D721Med (cell line): ENCODE data around the gene PFKP.
A peak's percentile ranks its signal among the peaks of the same experiment; 100 is the strongest.

Source experiments
- DNase-seq: peaks from one replicate; pipeline ENCODE4 v3.0.0; 2011; ENCODE audit warnings: low spot score; ENCODE audit not compliant: insufficient read length
- FAIRE-seq: peaks from 2 replicates; lab custom pipeline; 2011; peaks lifted over from hg19 to GRCh38; lab: Jason Lieb, UNC
- TF ChIP-seq, protein P1 (sequence below): IDR thresholded peaks from 2 replicates; pipeline ENCODE4 v1.5.1; 2012; ENCODE audit warnings: mild to moderate bottlenecking, control low read depth; ENCODE audit not compliant: insufficient read depth; ENCODE audit errors: missing control alignments

The PFKP gene

GRCh38 chr10:3037182-3037581, 30.2 kb upstream of the PFKP start:
- DNase-seq = no peak
- TF ChIP-seq, protein P1, sequence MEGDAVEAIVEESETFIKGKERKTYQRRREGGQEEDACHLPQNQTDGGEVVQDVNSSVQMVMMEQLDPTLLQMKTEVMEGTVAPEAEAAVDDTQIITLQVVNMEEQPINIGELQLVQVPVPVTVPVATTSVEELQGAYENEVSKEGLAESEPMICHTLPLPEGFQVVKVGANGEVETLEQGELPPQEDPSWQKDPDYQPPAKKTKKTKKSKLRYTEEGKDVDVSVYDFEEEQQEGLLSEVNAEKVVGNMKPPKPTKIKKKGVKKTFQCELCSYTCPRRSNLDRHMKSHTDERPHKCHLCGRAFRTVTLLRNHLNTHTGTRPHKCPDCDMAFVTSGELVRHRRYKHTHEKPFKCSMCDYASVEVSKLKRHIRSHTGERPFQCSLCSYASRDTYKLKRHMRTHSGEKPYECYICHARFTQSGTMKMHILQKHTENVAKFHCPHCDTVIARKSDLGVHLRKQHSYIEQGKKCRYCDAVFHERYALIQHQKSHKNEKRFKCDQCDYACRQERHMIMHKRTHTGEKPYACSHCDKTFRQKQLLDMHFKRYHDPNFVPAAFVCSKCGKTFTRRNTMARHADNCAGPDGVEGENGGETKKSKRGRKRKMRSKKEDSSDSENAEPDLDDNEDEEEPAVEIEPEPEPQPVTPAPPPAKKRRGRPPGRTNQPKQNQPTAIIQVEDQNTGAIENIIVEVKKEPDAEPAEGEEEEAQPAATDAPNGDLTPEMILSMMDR = no peak
- FAIRE-seq = no peak

DNA sequence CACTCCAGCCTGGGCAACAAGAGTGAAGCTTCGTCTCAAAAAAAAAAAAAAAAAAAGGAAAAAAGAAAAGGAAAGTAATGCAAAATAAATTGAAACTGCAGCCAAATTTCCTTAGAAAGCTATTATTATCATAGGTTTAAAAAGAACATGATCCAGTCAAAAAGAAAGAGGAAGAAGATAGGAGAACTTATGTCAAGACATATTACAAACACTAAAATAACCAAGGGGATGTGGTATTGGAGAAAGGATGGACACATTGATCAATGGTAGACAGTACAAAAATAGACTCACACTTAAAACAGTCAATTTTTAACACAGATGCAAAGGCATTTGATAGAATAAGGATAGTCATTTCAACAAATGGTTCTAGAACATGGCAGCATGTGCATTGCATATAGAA, 27.3 kb upstream of the PFKP start:
- FAIRE-seq (no peak), DNase-seq (no peak)
- TF ChIP-seq, protein P1 = no peak

DNA sequence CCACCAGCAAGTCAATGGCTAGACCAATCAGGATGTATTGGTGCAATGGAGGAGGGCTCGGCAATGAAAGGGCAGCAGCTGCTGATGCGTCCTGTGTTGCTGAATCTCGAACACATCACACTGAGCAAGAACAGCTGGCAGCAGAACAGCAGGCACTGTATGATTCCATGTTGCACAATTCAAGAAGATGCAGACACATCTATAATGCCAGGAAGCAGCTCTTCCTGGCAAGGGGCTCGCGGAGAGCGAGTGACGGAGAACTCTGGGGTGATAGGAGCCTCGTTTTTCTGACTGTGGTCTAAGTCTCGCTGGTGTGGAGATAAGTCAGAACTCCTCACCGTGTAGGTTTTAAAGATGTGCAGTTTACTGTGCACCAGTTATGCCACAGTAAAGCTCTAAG, 24.8 kb upstream of the PFKP start:
- DNase-seq (no peak), FAIRE-seq (no peak)
- TF ChIP-seq, protein P1 = no peak

DNA sequence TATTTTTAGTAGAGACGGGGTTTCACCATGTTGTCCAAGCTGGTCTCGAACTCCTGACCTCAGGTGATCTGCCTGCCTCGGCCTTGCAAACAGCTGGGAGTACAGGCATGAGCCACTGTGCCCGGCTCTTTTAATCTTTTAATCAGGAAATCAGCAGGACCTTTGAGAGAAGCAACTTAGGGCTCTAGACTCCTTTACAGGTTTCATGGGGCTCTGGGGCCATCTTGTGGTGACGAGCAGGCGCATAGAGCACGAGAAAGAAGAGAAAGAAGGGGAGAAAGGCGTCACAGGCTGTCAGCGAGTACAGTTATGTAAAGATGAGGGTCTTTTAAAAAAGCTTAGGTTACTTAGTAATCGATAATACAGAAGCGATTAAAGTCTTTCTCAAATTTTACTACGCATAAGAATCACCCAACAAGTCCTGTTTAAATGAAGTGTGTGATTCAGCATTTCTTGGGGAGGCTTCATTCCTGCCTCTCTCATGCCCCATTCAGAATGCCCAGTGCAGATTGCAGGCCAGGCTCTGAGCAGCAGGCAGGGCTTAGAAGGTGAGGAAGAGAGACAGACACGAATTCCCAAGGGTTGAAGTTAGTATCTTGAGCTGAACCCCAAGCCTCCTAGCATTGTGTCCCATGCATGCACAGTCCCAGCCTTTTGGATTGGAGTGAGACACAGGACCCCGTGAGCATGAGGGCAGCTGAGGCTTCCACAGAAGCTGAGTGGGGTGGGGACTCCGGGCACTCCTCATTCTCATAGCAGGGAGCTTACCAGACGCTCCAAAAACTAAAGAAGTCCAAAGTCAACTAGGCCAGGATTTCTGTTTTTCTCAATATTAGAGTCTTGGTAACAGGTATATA, 23.6 kb upstream of the PFKP start:
- TF ChIP-seq, protein P1 = peak; percentile 89
- peak; percentile 75 for DNase-seq
- FAIRE-seq = no peak

- FAIRE-seq (no peak), DNase-seq (no peak)
Measured at GRCh38 chr10:3045471-3046209, 21.7 kb upstream of the PFKP start.

GRCh38 chr10:3046210-3046779, 21.1 kb upstream of the PFKP start:
- FAIRE-seq = no peak
- no peak for DNase-seq
- TF ChIP-seq, protein P1 = no peak

More at GRCh38 chr10:3045471-3046209, 21.7 kb upstream of the PFKP start:
- TF ChIP-seq, protein P1 = no peak
